H9 (cell line): ENCODE results near the gene NCAM2. TPM values are rescaled to one million over a fixed set of nuclear protein-coding genes. Genes with fewer than 3 reads are reported as not detected.

Source experiments
- DNase-seq: peaks from one replicate; pipeline ENCODE4 v3.0.0-alpha.2; 2017
- H2AFZ ChIP-seq: one replicate; pipeline ENCODE4 v1.6.1; 2013; ENCODE audit warnings: mild to moderate bottlenecking, low read length, control low read depth, moderate library complexity
- H2AK5ac ChIP-seq: 2 replicates; pipeline ENCODE4 v1.6.1; 2013; ENCODE audit warnings: low read length, control low read depth, mixed read lengths; ENCODE audit not compliant: insufficient read length
- H2BK120ac ChIP-seq: one replicate; pipeline ENCODE4 v1.6.1; 2013; ENCODE audit warnings: low read depth, mild to moderate bottlenecking, low read length, control low read depth, inconsistent platforms; ENCODE audit not compliant: poor library complexity, severe bottlenecking
- H2BK12ac ChIP-seq: 2 replicates; pipeline ENCODE4 v1.6.1; 2013; ENCODE audit warnings: low read length, control low read depth, mixed read lengths, low read depth; ENCODE audit not compliant: insufficient read length
- H2BK15ac ChIP-seq: 2 replicates; pipeline ENCODE4 v1.6.1; 2013; ENCODE audit warnings: low read depth, low read length, control low read depth
- H2BK20ac ChIP-seq: one replicate; pipeline ENCODE4 v1.6.1; 2013; ENCODE audit warnings: low read depth, mild to moderate bottlenecking, low read length, control low read depth, inconsistent platforms; ENCODE audit not compliant: poor library complexity, severe bottlenecking
- H2BK5ac ChIP-seq: 2 replicates; pipeline ENCODE4 v1.6.1; 2013; ENCODE audit warnings: low read length, control low read depth, mixed read lengths; ENCODE audit not compliant: insufficient read length
- H3K14ac ChIP-seq: 2 replicates; pipeline ENCODE4 v1.6.1; 2013; ENCODE audit warnings: low read length, control low read depth; ENCODE audit not compliant: insufficient read depth
- H3K18ac ChIP-seq: 2 replicates; pipeline ENCODE4 v1.6.1; 2013; ENCODE audit warnings: low read depth, mild to moderate bottlenecking, mixed read lengths, low read length, control low read depth; ENCODE audit not compliant: insufficient read length
- H3K23ac ChIP-seq: 2 replicates; pipeline ENCODE4 v1.6.1; 2013; ENCODE audit warnings: low read length, control low read depth, mixed read lengths, low read depth; ENCODE audit not compliant: insufficient read length
- H3K23me2 ChIP-seq: 2 replicates; pipeline ENCODE4 v1.6.1; 2013; ENCODE audit warnings: low read depth, mild to moderate bottlenecking, mixed read lengths, low read length, control low read depth; ENCODE audit not compliant: insufficient read length, poor library complexity, severe bottlenecking
- H3K27ac ChIP-seq: 2 replicates; pipeline ENCODE4 v1.5.1; 2013; ENCODE audit warnings: low read length, control low read depth, mixed read lengths, low read depth; ENCODE audit not compliant: insufficient read length
- H3K27me3 ChIP-seq: 2 replicates; pipeline ENCODE4 v1.6.1; 2013; ENCODE audit warnings: low read length, control low read depth, inconsistent platforms; ENCODE audit not compliant: insufficient read depth
- H3K4ac ChIP-seq: 2 replicates; pipeline ENCODE4 v1.6.1; 2013; ENCODE audit warnings: low read depth, mild to moderate bottlenecking, control low read depth, inconsistent platforms, low read length, moderate library complexity
- H3K4me1 ChIP-seq: 2 replicates; pipeline ENCODE4 v1.6.1; 2013; ENCODE audit warnings: low read length, control low read depth, inconsistent platforms; ENCODE audit not compliant: insufficient read depth
- H3K4me2 ChIP-seq: 2 replicates; pipeline ENCODE4 v1.6.1; 2013; ENCODE audit warnings: low read length, control low read depth, mixed read lengths; ENCODE audit not compliant: insufficient read length, insufficient read depth
- H3K56ac ChIP-seq: 2 replicates; pipeline ENCODE4 v1.6.1; 2013; ENCODE audit warnings: low read depth, mild to moderate bottlenecking, mixed read lengths, low read length, control low read depth; ENCODE audit not compliant: insufficient read length
- H3K79me1 ChIP-seq: 2 replicates; pipeline ENCODE4 v1.6.1; 2013; ENCODE audit warnings: low read depth, mild to moderate bottlenecking, moderate library complexity, low read length, control low read depth, inconsistent platforms; ENCODE audit not compliant: insufficient read depth, poor library complexity, severe bottlenecking
- H3K79me2 ChIP-seq: 2 replicates; pipeline ENCODE4 v1.6.1; 2013; ENCODE audit warnings: low read length, control low read depth, inconsistent platforms; ENCODE audit not compliant: insufficient read depth
- H3K9ac ChIP-seq: 2 replicates; pipeline ENCODE4 v1.6.1; 2013; ENCODE audit warnings: low read length, control low read depth, mixed read lengths; ENCODE audit not compliant: insufficient read length; ENCODE audit errors: extremely low read depth
- H3K9me3 ChIP-seq: one replicate; pipeline ENCODE4 v1.6.1; 2013; ENCODE audit warnings: low read depth, low read length, inconsistent platforms; ENCODE audit not compliant: control insufficient read depth
- H3T11ph ChIP-seq: one replicate; pipeline ENCODE4 v1.6.1; 2013; ENCODE audit warnings: mild to moderate bottlenecking, low read length, control low read depth, inconsistent platforms
- H4K20me1 ChIP-seq: one replicate; pipeline ENCODE4 v1.6.1; 2013; ENCODE audit not compliant: control insufficient read depth, insufficient read length, insufficient read depth
- H4K5ac ChIP-seq: 2 replicates; pipeline ENCODE4 v1.6.1; 2013; ENCODE audit warnings: low read depth, mild to moderate bottlenecking, mixed read lengths, low read length, control low read depth; ENCODE audit not compliant: insufficient read length
- H4K8ac ChIP-seq: replicated peaks from 2 replicates; pipeline ENCODE4 v1.6.1; 2013; ENCODE audit warnings: low read length, control low read depth, mixed read lengths, low read depth; ENCODE audit not compliant: insufficient read length
- H4K91ac ChIP-seq: 2 replicates; pipeline ENCODE4 v1.6.1; 2013; ENCODE audit warnings: low read depth, mild to moderate bottlenecking, moderate library complexity, mixed read lengths, low read length, control low read depth; ENCODE audit not compliant: insufficient read length
- H3K27ac Mint-ChIP-seq, 3 experiments: 2 replicates in 2 of 3; 3 replicates in 1 of 3; pipeline ENCODE4 v1.8.0; 2020 to 2021; ENCODE audit warnings: mixed read lengths in 3 of 3, mild to moderate bottlenecking in 1 of 3, moderate library complexity in 1 of 3
- H3K27me3 Mint-ChIP-seq: 2 replicates; pipeline ENCODE4 v1.8.0; 2021; ENCODE audit warnings: low read depth, mild to moderate bottlenecking, moderate library complexity, mixed read lengths
- H3K36me3 Mint-ChIP-seq, 3 experiments: 2 replicates in 2 of 3; 3 replicates in 1 of 3; pipeline ENCODE4 v1.8.0; 2020 to 2021; ENCODE audit warnings: low read depth in 3 of 3, mixed read lengths in 3 of 3; ENCODE audit not compliant: insufficient read depth in 1 of 3
- H3K4me1 Mint-ChIP-seq, 2 experiments: 2 replicates each; pipeline ENCODE4 v1.8.0; 2020; ENCODE audit warnings: mixed read lengths in 2 of 2
- H3K4me3 Mint-ChIP-seq, 2 experiments: 2 replicates in 1 of 2; 3 replicates in 1 of 2; pipeline ENCODE4 v1.8.0; 2020 to 2021; ENCODE audit warnings: mild to moderate bottlenecking in 2 of 2, mixed read lengths in 2 of 2, moderate library complexity in 1 of 2
- H3K9me3 Mint-ChIP-seq, 2 experiments: 2 replicates in 1 of 2; 3 replicates in 1 of 2; pipeline ENCODE4 v1.8.0; 2020; ENCODE audit warnings: mild to moderate bottlenecking in 2 of 2, mixed read lengths in 2 of 2, moderate library complexity in 1 of 2
- WGBS: extraction: QIAGEN DNeasy Blood & Tissue Kit; methylation state at CpG from one replicate; pipeline ENCODE4 v1.1.7; 2013; ENCODE audit warnings: missing lambda C conversion rate, low lambda C conversion rate, mixed read lengths; ENCODE audit not compliant: insufficient read length; ENCODE audit errors: extremely low coverage; 5-methylcytosine and 5-hydroxymethylcytosine counted together
- total RNA-seq: library from RNA; stranded (reverse); gene quantifications from 2 replicates; pipeline ENCODE4 v1.2.1, GENCODE V29; 2021
- TF ChIP-seq, protein P1 (sequence below): fragments of 200-600 bp; sonication (generic); conservative IDR thresholded peaks from 3 replicates; pipeline ENCODE4 v1.8.0; 2021; ENCODE audit warnings: antibody characterized with exemption, mild to moderate bottlenecking

The NCAM2 gene
- total RNA-seq, 1 experiment from 2014 or later = 2.2 TPM

GRCh38 chr21:21159253-21159899 is 161.2 kb downstream of the NCAM2 start:
- no CpG with 5 or more reads among the region's 3 CpGs for WGBS
- no peaks in the 10 kb centered on the region for H3K27me3 Mint-ChIP-seq
- H2BK5ac ChIP-seq = no peak overlapping the region

More at GRCh38 chr21:21159253-21159899, 161.2 kb downstream of the NCAM2 start:
- Histone ChIP-seq H3K79me1 (no peaks in the 10 kb centered on the region), H2BK12ac (no peak overlapping the region), H3K4me2 (no peak overlapping the region), H4K20me1 (no peaks in the 10 kb centered on the region), H3K27me3 (no peaks in the 10 kb centered on the region), H3K23me2 (no peaks in the 10 kb centered on the region), H2AK5ac (no peak overlapping the region), H3K18ac (no peak overlapping the region), H2BK15ac (no peak overlapping the region), H4K91ac (no peak overlapping the region), H3K14ac (no peak overlapping the region), H2BK20ac (no peak overlapping the region), H3K27ac (no peak overlapping the region), H3K9me3 (no peaks in the 10 kb centered on the region), H3K23ac (no peak overlapping the region), H2AFZ (no peak overlapping the region), H3K9ac (no peak overlapping the region), H2BK120ac (no peak overlapping the region), H3T11ph (no peak overlapping the region), H4K8ac (no peak overlapping the region), H3K4ac (no peak overlapping the region), H4K5ac (no peak overlapping the region), H3K79me2 (no peaks in the 10 kb centered on the region), H3K56ac (no peak overlapping the region), H3K4me1 (no peaks in the 10 kb centered on the region)
- no peak overlapping the region for H3K4me3 Mint-ChIP-seq
- H3K4me1 Mint-ChIP-seq = no peaks in the 10 kb centered on the region
- no peak overlapping the region for H3K27ac Mint-ChIP-seq
- H3K36me3 Mint-ChIP-seq = no peaks in the 10 kb centered on the region
- H3K9me3 Mint-ChIP-seq = no peaks in the 10 kb centered on the region
- no peak for DNase-seq
- TF ChIP-seq, protein P1, sequence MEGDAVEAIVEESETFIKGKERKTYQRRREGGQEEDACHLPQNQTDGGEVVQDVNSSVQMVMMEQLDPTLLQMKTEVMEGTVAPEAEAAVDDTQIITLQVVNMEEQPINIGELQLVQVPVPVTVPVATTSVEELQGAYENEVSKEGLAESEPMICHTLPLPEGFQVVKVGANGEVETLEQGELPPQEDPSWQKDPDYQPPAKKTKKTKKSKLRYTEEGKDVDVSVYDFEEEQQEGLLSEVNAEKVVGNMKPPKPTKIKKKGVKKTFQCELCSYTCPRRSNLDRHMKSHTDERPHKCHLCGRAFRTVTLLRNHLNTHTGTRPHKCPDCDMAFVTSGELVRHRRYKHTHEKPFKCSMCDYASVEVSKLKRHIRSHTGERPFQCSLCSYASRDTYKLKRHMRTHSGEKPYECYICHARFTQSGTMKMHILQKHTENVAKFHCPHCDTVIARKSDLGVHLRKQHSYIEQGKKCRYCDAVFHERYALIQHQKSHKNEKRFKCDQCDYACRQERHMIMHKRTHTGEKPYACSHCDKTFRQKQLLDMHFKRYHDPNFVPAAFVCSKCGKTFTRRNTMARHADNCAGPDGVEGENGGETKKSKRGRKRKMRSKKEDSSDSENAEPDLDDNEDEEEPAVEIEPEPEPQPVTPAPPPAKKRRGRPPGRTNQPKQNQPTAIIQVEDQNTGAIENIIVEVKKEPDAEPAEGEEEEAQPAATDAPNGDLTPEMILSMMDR = no peak
